ENCODE measurements around the gene SNAI1.
A peak's percentile ranks its signal among the peaks of the same experiment; 100 is the strongest.
"Not testable (repeated sequence)": the region's sequence is repeated elsewhere in the genome, so short reads cannot be mapped to it uniquely, and the experiment has no call there.

SNAI1 gene

DNA sequence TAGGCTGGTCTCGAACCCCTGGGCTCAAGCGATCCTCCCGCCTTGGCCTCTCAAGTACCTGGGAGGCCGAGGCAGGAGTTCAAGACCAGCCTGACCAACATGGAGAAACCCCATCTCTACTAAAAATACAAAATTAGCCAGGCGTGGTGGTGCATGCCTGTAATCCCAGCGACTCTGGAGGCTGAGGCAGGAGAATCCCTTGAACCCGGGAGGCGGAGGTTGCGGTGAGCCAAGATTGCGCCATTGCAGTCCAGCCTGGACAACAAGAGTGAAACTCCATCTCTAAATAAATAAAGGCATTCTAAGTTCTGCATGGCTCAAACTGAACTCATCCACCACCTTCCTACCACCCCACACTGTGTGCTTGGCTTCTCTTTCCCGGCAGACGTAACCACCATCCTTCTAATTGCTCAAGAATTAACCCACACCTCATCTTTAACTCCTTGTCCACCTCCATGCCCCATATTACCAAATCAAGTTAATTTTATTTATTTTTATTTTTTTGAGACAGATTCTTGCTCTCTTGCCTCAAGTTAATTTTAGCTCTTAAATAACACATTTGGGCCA is 26.9 kb upstream of the SNAI1 start:
- not testable (repeated sequence) for H2BK15ac ChIP-seq (ENCODE audit: low read depth, poor library complexity, severe bottlenecking); H4K8ac ChIP-seq (ENCODE audit: low read length); H2AK5ac ChIP-seq (ENCODE audit: low read length, severe bottlenecking); H3K4me2 ChIP-seq (ENCODE audit: low read length, poor library complexity, severe bottlenecking); H3K4ac ChIP-seq (ENCODE audit: low read depth in 1 of 2, low read length in 2 of 2); H3K27ac ChIP-seq (ENCODE audit: low read length, poor library complexity, severe bottlenecking); H3K23ac ChIP-seq (ENCODE audit: low read length in 2 of 2); H3K4me3 ChIP-seq (ENCODE audit: insufficient read depth in 1 of 2, low read depth in 1 of 2, low read length in 2 of 2); H2BK120ac ChIP-seq (ENCODE audit: low read depth, low read length); H2AFZ ChIP-seq (ENCODE audit: low read depth, low read length); H3K4me1 ChIP-seq (ENCODE audit: control insufficient read depth, insufficient read depth, low read depth, low read length); H2BK5ac ChIP-seq (ENCODE audit: low read depth, low read length, poor library complexity, severe bottlenecking); H3K27me3 ChIP-seq (ENCODE audit: control insufficient read depth in 1 of 2, insufficient read depth in 1 of 2, low read length in 2 of 2); H3K9me3 ChIP-seq (ENCODE audit: control insufficient read depth, low read length); H3K9ac ChIP-seq (ENCODE audit: low read length); DNase-seq; H2BK12ac ChIP-seq (ENCODE audit: low read length in 2 of 2); H3K14ac ChIP-seq (ENCODE audit: low read length in 2 of 2); H3K18ac ChIP-seq (ENCODE audit: low read depth in 1 of 2, low read length in 2 of 2); H4K91ac ChIP-seq (ENCODE audit: low read length)
- Histone ChIP-seq H3K36me3 (ENCODE audit: control insufficient read depth in 1 of 2, insufficient read depth in 2 of 2, low read depth in 1 of 2, low read length in 2 of 2) (peaks cover 67 to 72% of the 10 kb centered on the region in 2 experiments), H3K79me1 (replicated peaks; ENCODE audit: low read length, poor library complexity, severe bottlenecking) (peaks cover 34% of the 10 kb centered on the region)
- 96% methylated on average over 12 of the region's 12 CpGs for WGBS

DNA sequence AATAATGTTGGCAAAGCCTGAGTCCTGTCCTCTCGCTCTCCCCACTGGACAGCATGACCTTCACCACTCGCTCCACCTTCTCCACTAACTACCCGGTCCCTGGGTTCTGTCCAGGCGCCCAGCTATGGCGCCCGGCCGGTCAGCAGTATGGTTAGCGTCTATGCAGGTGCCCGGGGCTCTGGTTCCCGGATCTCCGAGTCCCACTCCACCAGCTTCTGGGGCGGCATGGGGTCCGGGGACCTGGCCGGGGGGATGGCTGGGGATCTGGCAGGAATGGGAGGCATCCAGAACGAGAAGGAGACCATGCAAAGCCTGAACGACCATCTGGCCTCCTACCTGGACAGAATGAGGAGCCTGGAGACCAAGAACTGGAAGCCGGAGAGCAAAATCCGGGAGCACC is 26.1 kb upstream of the SNAI1 start:
- Histone ChIP-seq H3K4me1 (ENCODE audit: control insufficient read depth, insufficient read depth, low read depth, low read length) (no peaks in the 10 kb centered on the region), H3K4me2 (ENCODE audit: low read length, poor library complexity, severe bottlenecking) (no peak overlapping the region), H2AK5ac (ENCODE audit: low read length, severe bottlenecking) (no peak overlapping the region), H3K14ac (ENCODE audit: low read length in 2 of 2) (no peak overlapping the region), H2BK5ac (ENCODE audit: low read depth, low read length, poor library complexity, severe bottlenecking) (no peak overlapping the region), H3K4ac (ENCODE audit: low read depth in 1 of 2, low read length in 2 of 2) (no peak overlapping the region), H2BK120ac (ENCODE audit: low read depth, low read length) (no peak overlapping the region), H3K27me3 (ENCODE audit: control insufficient read depth in 1 of 2, insufficient read depth in 1 of 2, low read length in 2 of 2) (no peaks in the 10 kb centered on the region), H4K8ac (ENCODE audit: low read length) (no peak overlapping the region), H3K27ac (ENCODE audit: low read length, poor library complexity, severe bottlenecking) (no peak overlapping the region), H2BK12ac (ENCODE audit: low read length in 2 of 2) (no peak overlapping the region), H3K36me3 (ENCODE audit: control insufficient read depth in 1 of 2, insufficient read depth in 2 of 2, low read depth in 1 of 2, low read length in 2 of 2) (peaks cover 63 to 70% of the 10 kb centered on the region in 2 experiments), H2AFZ (ENCODE audit: low read depth, low read length) (no peak overlapping the region), H2BK15ac (ENCODE audit: low read depth, poor library complexity, severe bottlenecking) (no peak overlapping the region), H3K79me1 (replicated peaks; ENCODE audit: low read length, poor library complexity, severe bottlenecking) (peaks cover 34% of the 10 kb centered on the region), H3K9me3 (ENCODE audit: control insufficient read depth, low read length) (no peaks in the 10 kb centered on the region), H3K9ac (ENCODE audit: low read length) (no peak overlapping the region), H3K4me3 (ENCODE audit: insufficient read depth in 1 of 2, low read depth in 1 of 2, low read length in 2 of 2) (no peak overlapping the region), H3K23ac (ENCODE audit: low read length in 2 of 2) (no peak overlapping the region), H4K91ac (ENCODE audit: low read length) (no peak overlapping the region), H3K18ac (ENCODE audit: low read depth in 1 of 2, low read length in 2 of 2) (no peak overlapping the region)
- no peak for DNase-seq
- 99% methylated on average over 18 of the region's 18 CpGs for WGBS

DNA sequence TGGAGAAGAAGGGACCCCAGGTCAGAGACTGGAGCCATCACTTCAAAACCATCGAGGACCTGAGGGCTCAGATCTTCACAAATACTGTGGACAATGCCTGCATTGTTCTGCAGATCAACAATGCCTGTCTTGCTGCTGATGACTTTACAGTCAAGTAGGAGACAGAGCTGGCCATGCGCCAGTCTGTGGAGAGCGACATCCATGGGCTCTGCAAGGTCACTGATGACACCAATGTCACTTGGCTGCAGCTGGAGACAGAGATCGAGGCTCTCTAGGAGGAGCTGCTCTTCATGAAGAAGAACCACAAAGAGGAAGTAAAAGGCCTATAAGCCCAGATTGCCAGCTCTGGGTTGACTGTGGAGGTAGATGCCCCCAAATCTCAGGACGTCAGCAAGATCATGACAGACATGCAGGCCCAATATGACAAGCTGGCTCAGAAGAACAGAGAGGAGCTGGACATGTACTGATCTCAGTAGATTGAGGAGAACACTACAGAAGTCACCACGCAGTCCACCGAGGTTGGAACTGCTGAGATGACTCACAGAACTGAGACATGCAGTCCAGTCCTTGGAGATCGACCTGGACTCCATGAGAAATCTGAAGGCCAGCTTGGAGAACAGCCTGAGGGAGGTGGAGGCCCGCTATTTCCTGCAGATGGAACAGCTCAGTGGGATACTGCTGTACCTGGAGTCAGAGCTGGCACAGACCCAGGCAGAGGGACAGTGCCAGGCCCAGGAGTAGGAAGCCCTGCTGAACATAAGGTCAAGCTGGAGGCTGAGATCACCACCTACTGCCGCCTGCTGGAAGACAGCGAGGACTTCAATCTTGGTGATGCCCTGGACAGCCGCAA is 25.5 kb upstream of the SNAI1 start:
- not testable (repeated sequence) for H2BK15ac ChIP-seq (ENCODE audit: low read depth, poor library complexity, severe bottlenecking); H3K23ac ChIP-seq (ENCODE audit: low read length in 2 of 2); H3K18ac ChIP-seq (ENCODE audit: low read depth in 1 of 2, low read length in 2 of 2); H3K27me3 ChIP-seq (ENCODE audit: control insufficient read depth in 1 of 2, insufficient read depth in 1 of 2, low read length in 2 of 2); H2BK5ac ChIP-seq (ENCODE audit: low read depth, low read length, poor library complexity, severe bottlenecking); H2BK120ac ChIP-seq (ENCODE audit: low read depth, low read length); H3K9ac ChIP-seq (ENCODE audit: low read length); H2BK12ac ChIP-seq (ENCODE audit: low read length in 2 of 2); H2AFZ ChIP-seq (ENCODE audit: low read depth, low read length); H3K4me2 ChIP-seq (ENCODE audit: low read length, poor library complexity, severe bottlenecking); H4K91ac ChIP-seq (ENCODE audit: low read length); H3K4ac ChIP-seq (ENCODE audit: low read depth in 1 of 2, low read length in 2 of 2); H3K9me3 ChIP-seq (ENCODE audit: control insufficient read depth, low read length); H4K8ac ChIP-seq (ENCODE audit: low read length); H3K4me3 ChIP-seq (ENCODE audit: insufficient read depth in 1 of 2, low read depth in 1 of 2, low read length in 2 of 2); H3K4me1 ChIP-seq (ENCODE audit: control insufficient read depth, insufficient read depth, low read depth, low read length); H3K27ac ChIP-seq (ENCODE audit: low read length, poor library complexity, severe bottlenecking); H2AK5ac ChIP-seq (ENCODE audit: low read length, severe bottlenecking); DNase-seq
- Histone ChIP-seq H3K36me3 (ENCODE audit: control insufficient read depth in 1 of 2, insufficient read depth in 2 of 2, low read depth in 1 of 2, low read length in 2 of 2) (peaks cover 57 to 64% of the 10 kb centered on the region in 2 experiments), H3K14ac (ENCODE audit: low read length in 2 of 2) (peak overlapping the region in 1 of 2 experiments; percentile 48), H3K79me1 (replicated peaks; ENCODE audit: low read length, poor library complexity, severe bottlenecking) (peaks cover 29% of the 10 kb centered on the region)
- WGBS, result 95% methylated on average over 12 of the region's 12 CpGs

DNA sequence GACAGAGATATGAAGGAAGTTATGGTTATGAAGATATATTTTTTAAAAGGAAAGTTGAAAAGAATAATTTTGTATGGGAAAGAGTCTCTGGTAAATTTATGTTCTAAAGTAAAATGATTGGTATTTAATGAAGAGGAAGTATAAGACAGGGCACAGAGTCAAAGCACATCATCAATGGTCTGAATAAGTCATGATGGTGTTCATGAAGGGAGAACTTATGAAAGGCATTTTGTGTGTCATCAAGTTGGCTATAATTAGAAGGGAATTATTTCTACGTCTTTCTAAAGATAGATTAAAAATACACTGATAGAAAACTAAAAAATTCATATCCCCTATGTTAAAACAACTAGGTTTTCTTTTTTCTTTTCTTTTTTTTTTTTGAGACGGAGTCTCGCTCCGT is 21.4 kb upstream of the SNAI1 start:
- 88% methylated on average over 3 of the region's 4 CpGs for WGBS

More for the DNA sequence above, 21.4 kb upstream of the SNAI1 start:
- Histone ChIP-seq H3K36me3 (ENCODE audit: control insufficient read depth in 1 of 2, insufficient read depth in 2 of 2, low read depth in 1 of 2, low read length in 2 of 2) (peaks cover 29 to 42% of the 10 kb centered on the region in 2 experiments), H4K8ac (ENCODE audit: low read length) (no peak overlapping the region), H3K4me2 (ENCODE audit: low read length, poor library complexity, severe bottlenecking) (no peak overlapping the region), H2BK12ac (ENCODE audit: low read length in 2 of 2) (no peak overlapping the region), H4K91ac (ENCODE audit: low read length) (no peak overlapping the region), H3K4me3 (ENCODE audit: insufficient read depth in 1 of 2, low read depth in 1 of 2, low read length in 2 of 2) (no peak overlapping the region), H3K9ac (ENCODE audit: low read length) (no peak overlapping the region), H3K4me1 (ENCODE audit: control insufficient read depth, insufficient read depth, low read depth, low read length) (peaks cover 8% of the 10 kb centered on the region), H2BK15ac (ENCODE audit: low read depth, poor library complexity, severe bottlenecking) (no peak overlapping the region), H3K27me3 (ENCODE audit: control insufficient read depth in 1 of 2, insufficient read depth in 1 of 2, low read length in 2 of 2) (no peaks in the 10 kb centered on the region), H3K9me3 (ENCODE audit: control insufficient read depth, low read length) (no peaks in the 10 kb centered on the region), H3K23ac (ENCODE audit: low read length in 2 of 2) (no peak overlapping the region), H3K4ac (ENCODE audit: low read depth in 1 of 2, low read length in 2 of 2) (no peak overlapping the region), H2AK5ac (ENCODE audit: low read length, severe bottlenecking) (no peak overlapping the region), H3K14ac (ENCODE audit: low read length in 2 of 2) (no peak overlapping the region), H3K18ac (ENCODE audit: low read depth in 1 of 2, low read length in 2 of 2) (no peak overlapping the region), H3K79me1 (replicated peaks; ENCODE audit: low read length, poor library complexity, severe bottlenecking) (peaks cover 11% of the 10 kb centered on the region), H2AFZ (ENCODE audit: low read depth, low read length) (no peak overlapping the region), H2BK5ac (ENCODE audit: low read depth, low read length, poor library complexity, severe bottlenecking) (no peak overlapping the region), H3K27ac (ENCODE audit: low read length, poor library complexity, severe bottlenecking) (no peak overlapping the region), H2BK120ac (ENCODE audit: low read depth, low read length) (no peak overlapping the region)
- no peak for DNase-seq

Measured in mesenchymal stem cell (in vitro differentiated cells and primary cell).